ENCODE results near the gene ACOXL.

Gene ACOXL

GRCh38 chr2:110783196-110783873 lies 51.0 kb downstream of the ACOXL start:
- no peak for DNase-seq (ENCODE audit: low read depth)
- no peak overlapping the region for H3K4me3 ChIP-seq (ENCODE audit: low read depth, low read length)

GRCh38 chr2:110784047-110784631 lies 51.8 kb downstream of the ACOXL start:
- no peak for DNase-seq (ENCODE audit: low read depth)
- no peak overlapping the region for H3K4me3 ChIP-seq (ENCODE audit: low read depth, low read length)
- no peak for TF ChIP-seq CTCF (IDR thresholded peaks at IDR 0.05; ENCODE audit: low read depth, low read length, missing control alignments)

More at GRCh38 chr2:110783196-110783873, 51.0 kb downstream of the ACOXL start:
- no peak for TF ChIP-seq CTCF (IDR thresholded peaks at IDR 0.05; ENCODE audit: low read depth, low read length, missing control alignments)

DNA sequence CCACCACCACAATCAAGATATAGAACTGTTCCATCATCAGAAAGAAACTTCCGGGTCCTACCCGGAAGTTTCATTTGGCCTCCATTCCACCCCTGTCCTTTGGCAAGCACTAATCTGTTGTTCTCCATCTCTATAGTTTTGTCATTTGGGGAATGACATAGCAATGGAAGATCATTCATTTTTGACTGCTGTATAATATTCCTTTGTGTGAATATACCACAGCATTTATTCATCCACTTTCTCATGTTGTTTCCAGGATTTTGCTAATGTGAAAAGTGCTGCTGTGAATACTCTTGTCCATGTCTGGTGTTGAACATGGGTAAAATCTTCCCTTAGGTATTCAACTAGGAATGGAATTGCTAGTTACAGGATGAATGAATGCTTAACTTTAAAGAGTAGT lies 53.1 kb downstream of the ACOXL start:
- DNase-seq (ENCODE audit: low read depth): no peak
- no peak overlapping the region for H3K4me3 ChIP-seq (ENCODE audit: low read depth, low read length)
- no peak for TF ChIP-seq CTCF (IDR thresholded peaks at IDR 0.05; ENCODE audit: low read depth, low read length, missing control alignments)

- no peak for DNase-seq (ENCODE audit: low read depth)
- no peak overlapping the region for H3K4me3 ChIP-seq (ENCODE audit: low read depth, low read length)
- TF ChIP-seq CTCF (IDR thresholded peaks at IDR 0.05; ENCODE audit: low read depth, low read length, missing control alignments): no peak
Observed at GRCh38 chr2:110788976-110789375, 56.6 kb downstream of the ACOXL start.

- no peak for TF ChIP-seq CTCF (IDR thresholded peaks at IDR 0.05; ENCODE audit: low read depth, low read length, missing control alignments)
- DNase-seq (ENCODE audit: low read depth): no peak
- H3K4me3 ChIP-seq (ENCODE audit: low read depth, low read length): no peak overlapping the region
Observed at GRCh38 chr2:110789706-110790105, 57.3 kb downstream of the ACOXL start.

GRCh38 chr2:110790907-110791306 lies 58.5 kb downstream of the ACOXL start:
- H3K4me3 ChIP-seq (ENCODE audit: low read depth, low read length): no peak overlapping the region
- no peak for DNase-seq (ENCODE audit: low read depth)
- TF ChIP-seq CTCF (IDR thresholded peaks at IDR 0.05; ENCODE audit: low read depth, low read length, missing control alignments): no peak

DNA sequence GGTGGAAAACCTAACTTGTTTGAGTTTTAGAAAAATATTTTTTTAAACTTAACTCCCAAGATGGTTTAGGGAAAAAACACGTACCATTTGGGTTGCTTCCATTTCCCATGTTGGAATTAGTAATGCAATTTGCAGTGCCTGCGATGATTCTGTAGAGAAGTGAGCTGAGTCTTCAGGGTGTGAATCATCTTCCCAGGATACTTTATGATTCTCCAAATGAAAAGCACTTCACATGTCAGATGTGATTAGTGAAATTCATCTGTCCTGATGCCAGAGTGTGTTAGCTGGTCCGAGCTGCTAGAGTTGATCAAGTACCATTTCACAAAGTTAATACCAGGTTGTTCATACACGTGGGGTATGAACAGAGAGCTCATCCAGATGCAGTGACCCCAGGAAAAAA lies 59.1 kb downstream of the ACOXL start:
- no peak for TF ChIP-seq CTCF (IDR thresholded peaks at IDR 0.05; ENCODE audit: low read depth, low read length, missing control alignments)
- no peak overlapping the region for H3K4me3 ChIP-seq (ENCODE audit: low read depth, low read length)
- DNase-seq (ENCODE audit: low read depth): no peak
